ENCODE data around the gene VAV2.

DNA sequence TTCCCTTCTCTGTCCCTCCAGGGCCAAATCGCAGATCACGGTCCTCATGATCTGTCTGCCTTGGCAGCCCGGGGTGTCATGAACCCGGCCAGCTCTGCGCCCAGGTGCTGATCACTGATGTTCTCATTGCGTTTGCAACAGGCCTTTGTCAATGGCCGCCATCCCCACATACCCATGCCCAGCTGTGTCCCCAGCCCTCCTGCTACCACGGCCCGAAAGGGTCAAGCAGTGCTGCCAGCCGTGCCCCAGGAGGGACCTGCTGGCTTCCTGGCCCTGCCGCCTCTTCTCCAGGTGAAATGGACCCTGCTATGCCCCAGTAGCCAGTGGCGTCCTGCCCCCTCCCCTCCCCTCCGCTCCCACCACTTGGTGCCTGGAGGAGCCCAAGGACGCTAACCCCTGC is 12.8 kb upstream of the VAV2 start:
- no peak for TF ChIP-seq POLR2A (IDR thresholded peaks at IDR 0.05)
- TF ChIP-seq, protein P1, sequence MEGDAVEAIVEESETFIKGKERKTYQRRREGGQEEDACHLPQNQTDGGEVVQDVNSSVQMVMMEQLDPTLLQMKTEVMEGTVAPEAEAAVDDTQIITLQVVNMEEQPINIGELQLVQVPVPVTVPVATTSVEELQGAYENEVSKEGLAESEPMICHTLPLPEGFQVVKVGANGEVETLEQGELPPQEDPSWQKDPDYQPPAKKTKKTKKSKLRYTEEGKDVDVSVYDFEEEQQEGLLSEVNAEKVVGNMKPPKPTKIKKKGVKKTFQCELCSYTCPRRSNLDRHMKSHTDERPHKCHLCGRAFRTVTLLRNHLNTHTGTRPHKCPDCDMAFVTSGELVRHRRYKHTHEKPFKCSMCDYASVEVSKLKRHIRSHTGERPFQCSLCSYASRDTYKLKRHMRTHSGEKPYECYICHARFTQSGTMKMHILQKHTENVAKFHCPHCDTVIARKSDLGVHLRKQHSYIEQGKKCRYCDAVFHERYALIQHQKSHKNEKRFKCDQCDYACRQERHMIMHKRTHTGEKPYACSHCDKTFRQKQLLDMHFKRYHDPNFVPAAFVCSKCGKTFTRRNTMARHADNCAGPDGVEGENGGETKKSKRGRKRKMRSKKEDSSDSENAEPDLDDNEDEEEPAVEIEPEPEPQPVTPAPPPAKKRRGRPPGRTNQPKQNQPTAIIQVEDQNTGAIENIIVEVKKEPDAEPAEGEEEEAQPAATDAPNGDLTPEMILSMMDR (IDR thresholded peaks at IDR 0.05), result no peak

Data from breast epithelium (tissue), 3 donors.